OCI-LY1 (cell line): ENCODE data around the gene STUM.

Source experiments
- H2AFZ ChIP-seq: fragments of 200-600 bp; sonication (generic), shearing (Covaris generic); 2 replicates; pipeline ENCODE4 v1.6.0; 2014; ENCODE audit warnings: antibody characterized with exemption, mild to moderate bottlenecking, low read length
- H3F3A ChIP-seq: fragments of 200-600 bp; sonication (generic), shearing (Covaris generic); 2 replicates; pipeline ENCODE4 v1.6.0; 2014; ENCODE audit warnings: mild to moderate bottlenecking, antibody characterized with exemption, low read length, moderate library complexity; ENCODE audit not compliant: insufficient read depth
- H3K27ac ChIP-seq: fragments of 200-600 bp; sonication (generic); 2 replicates; pipeline ENCODE4 v1.5.1; 2014; ENCODE audit warnings: low read length, mixed run types, mild to moderate bottlenecking, low read depth; ENCODE audit not compliant: poor library complexity, severe bottlenecking
- H3K27me3 ChIP-seq: fragments of 200-600 bp; sonication (generic); 2 replicates; pipeline ENCODE4 v1.6.0; 2014; ENCODE audit warnings: antibody characterized with exemption, mild to moderate bottlenecking, low read length, moderate library complexity; ENCODE audit not compliant: insufficient read depth
- H3K36me3 ChIP-seq: fragments of 200-600 bp; sonication (generic); 2 replicates; pipeline ENCODE4 v1.6.1; 2014; ENCODE audit warnings: mild to moderate bottlenecking, antibody characterized with exemption, low read length, moderate library complexity, mixed read lengths; ENCODE audit not compliant: insufficient read depth
- H3K4me1 ChIP-seq: fragments of 200-600 bp; sonication (generic); 2 replicates; pipeline ENCODE4 v1.5.1; 2014; ENCODE audit warnings: mild to moderate bottlenecking, low read length, moderate library complexity; ENCODE audit not compliant: insufficient read depth, severe bottlenecking
- H3K4me2 ChIP-seq: fragments of 200-600 bp; sonication (generic), shearing (Covaris generic); 2 replicates; pipeline ENCODE4 v1.6.1; 2014; ENCODE audit warnings: low read length
- H3K4me3 ChIP-seq: fragments of 200-600 bp; sonication (generic); 2 replicates; pipeline ENCODE4 v1.5.1; 2014; ENCODE audit warnings: low read length, low read depth, mild to moderate bottlenecking, mixed read lengths; ENCODE audit not compliant: poor library complexity, severe bottlenecking
- H3K79me2 ChIP-seq: fragments of 200-600 bp; shearing (Covaris generic); 2 replicates; pipeline ENCODE4 v1.6.1; 2016; ENCODE audit warnings: mixed run types, low read length, mixed read lengths; ENCODE audit not compliant: insufficient read depth
- H3K9ac ChIP-seq: fragments of 200-600 bp; sonication (generic), shearing (Covaris generic); 2 replicates; pipeline ENCODE4 v1.6.1; 2014; ENCODE audit warnings: mild to moderate bottlenecking, low read length, mixed read lengths
- H3K9me2 ChIP-seq: fragments of 200-600 bp; sonication (generic), shearing (Covaris generic); 2 replicates; pipeline ENCODE4 v1.6.1; 2014; ENCODE audit warnings: low read depth, mild to moderate bottlenecking, low read length, mixed read lengths
- H3K9me3 ChIP-seq: fragments of 200-600 bp; shearing (Covaris generic); 2 replicates; pipeline ENCODE4 v1.6.1; 2014; ENCODE audit warnings: low read length, mixed read lengths
- H4K20me1 ChIP-seq: fragments of 200-600 bp; sonication (generic), shearing (Covaris generic); 2 replicates; pipeline ENCODE4 v1.6.0; 2016; ENCODE audit warnings: mild to moderate bottlenecking, low read length; ENCODE audit not compliant: insufficient read depth
- CTCF ChIP-seq: fragments of 200-600 bp; sonication (generic), shearing (Covaris generic); IDR thresholded peaks from 2 replicates; pipeline ENCODE4 v1.5.1; 2017; ENCODE audit warnings: mild to moderate bottlenecking, antibody characterized with exemption, low read length, moderate library complexity, mixed read lengths
- EZH2 ChIP-seq: fragments of 200-600 bp; sonication (generic), shearing (Covaris generic); IDR thresholded peaks from 2 replicates; pipeline ENCODE4 v1.8.0; 2017; ENCODE audit warnings: borderline replicate concordance, mixed run types, mild to moderate bottlenecking, antibody characterized with exemption, low read length, moderate library complexity, mixed read lengths

Gene STUM

GRCh38 chr1:226634611-226635246 is 86.2 kb downstream of the STUM start:
- peak overlapping the region; percentile 61 for H3K27ac ChIP-seq
- H3K9ac ChIP-seq: no peak overlapping the region
- no peak overlapping the region for H2AFZ ChIP-seq
- H3K4me1 ChIP-seq: peaks cover 60% of the 10 kb centered on the region
- no peaks in the 10 kb centered on the region for H4K20me1 ChIP-seq
- no peaks in the 10 kb centered on the region for H3K27me3 ChIP-seq
- no peaks in the 10 kb centered on the region for H3K79me2 ChIP-seq
- H3F3A ChIP-seq: no peaks in the 10 kb centered on the region
- no peak overlapping the region for H3K4me3 ChIP-seq
- TF ChIP-seq EZH2: no peak
- TF ChIP-seq CTCF: no peak
- H3K4me2 ChIP-seq: peak overlapping the region; percentile 1; the same call in 1 of the 2 replicates
- peaks cover 70% of the 10 kb centered on the region for H3K36me3 ChIP-seq
- no peaks in the 10 kb centered on the region for H3K9me3 ChIP-seq
- H3K9me2 ChIP-seq: no peaks in the 10 kb centered on the region

- Histone ChIP-seq H3K27me3 (no peaks in the 10 kb centered on the region), H3K9me3 (no peaks in the 10 kb centered on the region), H3K9ac (no peak overlapping the region), H3K9me2 (no peaks in the 10 kb centered on the region), H3K27ac (peak overlapping the region; percentile 61), H3K4me3 (no peak overlapping the region), H3K79me2 (no peaks in the 10 kb centered on the region), H2AFZ (no peak overlapping the region), H3F3A (no peaks in the 10 kb centered on the region), H3K36me3 (peaks cover 78% of the 10 kb centered on the region), H3K4me2 (peak overlapping the region; percentile 1; the same call in 1 of the 2 replicates), H3K4me1 (peaks cover 64% of the 10 kb centered on the region), H4K20me1 (no peaks in the 10 kb centered on the region)
- TF ChIP-seq CTCF: no peak
- TF ChIP-seq EZH2: no peak
Measured at GRCh38 chr1:226635456-226635941, 86.9 kb downstream of the STUM start.

GRCh38 chr1:226636847-226637096 is 88.2 kb downstream of the STUM start:
- no peak for TF ChIP-seq CTCF
- Histone ChIP-seq H3K27me3 (no peaks in the 10 kb centered on the region), H3K79me2 (no peaks in the 10 kb centered on the region), H3K27ac (peak overlapping the region; percentile 50), H3F3A (no peaks in the 10 kb centered on the region), H3K36me3 (peaks cover 83% of the 10 kb centered on the region), H3K9me2 (no peaks in the 10 kb centered on the region), H3K9me3 (no peaks in the 10 kb centered on the region), H2AFZ (no peak overlapping the region), H4K20me1 (no peaks in the 10 kb centered on the region), H3K4me3 (no peak overlapping the region), H3K9ac (no peak overlapping the region), H3K4me2 (no peak overlapping the region), H3K4me1 (peaks cover 76% of the 10 kb centered on the region)
